ENCODE data around the gene CLNK. TPM values are rescaled to one million over a fixed set of nuclear protein-coding genes. Genes with fewer than 3 reads are reported as not detected.

The CLNK gene
- total and polyA plus RNA-seq, 2 of the 8 experiments (the other 6 are each of a cell fraction or from before 2014, with no cell fraction given): not detected

DNA sequence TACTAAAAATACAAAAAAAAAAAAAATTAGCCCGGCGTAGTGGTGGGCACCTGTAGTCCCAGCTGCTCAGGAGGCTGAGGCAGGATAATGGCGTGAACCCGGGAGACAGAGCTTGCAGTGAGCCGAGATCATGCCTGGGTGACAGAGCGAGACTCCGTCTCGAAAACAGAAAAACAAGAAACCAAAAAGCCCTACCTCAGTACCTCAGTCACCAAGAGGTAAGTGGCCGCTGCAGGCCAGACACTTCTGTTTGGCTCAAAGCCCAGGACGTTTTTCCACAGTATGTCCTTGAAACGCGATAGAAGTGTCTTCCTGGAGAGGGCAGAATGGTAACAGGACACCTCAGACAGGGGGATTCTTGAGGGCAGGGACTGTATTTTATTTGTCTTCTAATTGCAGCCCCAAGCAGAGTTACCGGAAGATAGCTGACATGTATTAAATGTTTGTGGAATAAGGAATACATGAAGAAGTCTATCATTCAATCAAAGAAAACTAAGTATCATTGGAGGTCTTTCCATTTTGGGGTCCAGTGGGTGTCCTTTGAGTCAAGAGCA lies 63.6 kb downstream of the CLNK start:
- no peak overlapping the region for H4K8ac ChIP-seq (ENCODE audit: extremely low read depth, insufficient read depth, low read length)
- no peak overlapping the region for H3K18ac ChIP-seq (ENCODE audit: extremely low read depth, low read length)
- no peak overlapping the region for H2BK15ac ChIP-seq (ENCODE audit: low read length)
- H3K23ac ChIP-seq (ENCODE audit: insufficient read length): no peak overlapping the region
- H3K4me3 ChIP-seq (ENCODE audit: extremely low read depth in 1 of 4, insufficient read depth in 2 of 4, low read depth in 3 of 4, low read length in 4 of 4): no peak overlapping the region
- no peak overlapping the region for H3K27ac ChIP-seq (ENCODE audit: low read depth, low read length)
- no peak overlapping the region for H3K4me2 ChIP-seq (ENCODE audit: insufficient read depth in 1 of 2, low read depth in 2 of 2, low read length in 2 of 2)
- no peak overlapping the region for H4K91ac ChIP-seq (replicated peaks; ENCODE audit: insufficient read length, low read length)
- no peaks in the 10 kb centered on the region for H3K79me1 ChIP-seq (ENCODE audit: low read depth, low read length)
- H3K36me3 ChIP-seq (ENCODE audit: control insufficient read depth in 2 of 4, insufficient read depth in 4 of 4, low read length in 3 of 4): no peaks in the 10 kb centered on the region
- no peak overlapping the region for H3K4ac ChIP-seq (replicated peaks; ENCODE audit: insufficient read length, low read depth, low read length)
- H3K4me1 ChIP-seq (replicated peaks in 1 of 4; ENCODE audit: control insufficient read depth in 3 of 4, insufficient read depth in 4 of 4, low read length in 3 of 4): no peaks in the 10 kb centered on the region
- ChIA-PET POLR2A (ENCODE audit: partially characterized antibody) (interaction anchor here (0.7 kb wide), 1 partner anchor 884 kb away, joined by 5 read pairs; no protein-coding TSS in a partner anchor), CTCF (ENCODE audit: partially characterized antibody) (interaction anchor here (0.6 kb wide), 2 partner anchors 12 to 199 kb away, joined by 3 to 7 read pairs; no protein-coding TSS in a partner anchor)
- no peaks in the 10 kb centered on the region for H3K27me3 ChIP-seq (replicated peaks in 1 of 4; ENCODE audit: control insufficient read depth in 3 of 4, extremely low read depth in 1 of 4, insufficient read depth in 3 of 4, low read length in 3 of 4)
- peak in 1 of 2 experiments; percentile 35; a peak in 2 of 4 replicates for TF ChIP-seq RAD21 (IDR thresholded peaks at IDR 0.05 in 1 of 2, conservative IDR thresholded peaks at IDR 0.05 in 1 of 2; ENCODE audit: low read depth in 2 of 2, low read length in 2 of 2)
- TF ChIP-seq TAF7 (optimal IDR thresholded peaks at IDR 0.05; ENCODE audit: borderline replicate concordance, low read depth, low read length): no peak
- TF ChIP-seq, protein P1, sequence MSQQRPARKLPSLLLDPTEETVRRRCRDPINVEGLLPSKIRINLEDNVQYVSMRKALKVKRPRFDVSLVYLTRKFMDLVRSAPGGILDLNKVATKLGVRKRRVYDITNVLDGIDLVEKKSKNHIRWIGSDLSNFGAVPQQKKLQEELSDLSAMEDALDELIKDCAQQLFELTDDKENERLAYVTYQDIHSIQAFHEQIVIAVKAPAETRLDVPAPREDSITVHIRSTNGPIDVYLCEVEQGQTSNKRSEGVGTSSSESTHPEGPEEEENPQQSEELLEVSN (IDR thresholded peaks at IDR 0.05): no peak
- TF ChIP-seq, protein P2, sequence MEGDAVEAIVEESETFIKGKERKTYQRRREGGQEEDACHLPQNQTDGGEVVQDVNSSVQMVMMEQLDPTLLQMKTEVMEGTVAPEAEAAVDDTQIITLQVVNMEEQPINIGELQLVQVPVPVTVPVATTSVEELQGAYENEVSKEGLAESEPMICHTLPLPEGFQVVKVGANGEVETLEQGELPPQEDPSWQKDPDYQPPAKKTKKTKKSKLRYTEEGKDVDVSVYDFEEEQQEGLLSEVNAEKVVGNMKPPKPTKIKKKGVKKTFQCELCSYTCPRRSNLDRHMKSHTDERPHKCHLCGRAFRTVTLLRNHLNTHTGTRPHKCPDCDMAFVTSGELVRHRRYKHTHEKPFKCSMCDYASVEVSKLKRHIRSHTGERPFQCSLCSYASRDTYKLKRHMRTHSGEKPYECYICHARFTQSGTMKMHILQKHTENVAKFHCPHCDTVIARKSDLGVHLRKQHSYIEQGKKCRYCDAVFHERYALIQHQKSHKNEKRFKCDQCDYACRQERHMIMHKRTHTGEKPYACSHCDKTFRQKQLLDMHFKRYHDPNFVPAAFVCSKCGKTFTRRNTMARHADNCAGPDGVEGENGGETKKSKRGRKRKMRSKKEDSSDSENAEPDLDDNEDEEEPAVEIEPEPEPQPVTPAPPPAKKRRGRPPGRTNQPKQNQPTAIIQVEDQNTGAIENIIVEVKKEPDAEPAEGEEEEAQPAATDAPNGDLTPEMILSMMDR (IDR thresholded peaks at IDR 0.05; ENCODE audit: control extremely low read depth in 1 of 3, insufficient read depth in 1 of 3, low read depth in 1 of 3, low read length in 3 of 3): peak in 1 of 3 experiments; percentile 16; a peak in 1 of 4 replicates
- no peak for TF ChIP-seq BCL11A (IDR thresholded peaks at IDR 0.05; ENCODE audit: low read depth in 2 of 2, low read length in 2 of 2)
- DNase-seq (ENCODE audit: low read depth in 1 of 2, low spot score in 2 of 2) (no peak), FAIRE-seq (peak; percentile 7)
- 87% methylated on average over 13 of the region's 13 CpGs; no CpG with 5 or more reads in 1 of the 2 experiments for WGBS, 2 experiments (ENCODE audit: extremely low coverage in 1 of 2, insufficient coverage in 1 of 2, insufficient read length in 1 of 2, insufficient replicate concordance in 2 of 2, low coverage in 1 of 2, low lambda C conversion rate in 2 of 2, missing lambda C conversion rate in 1 of 2)
- H3K14ac ChIP-seq (ENCODE audit: insufficient read length): no peak overlapping the region
- no peak overlapping the region for H2BK120ac ChIP-seq (replicated peaks; ENCODE audit: low read depth, low read length)
- no peak overlapping the region for H3K9ac ChIP-seq (replicated peaks in 1 of 4; ENCODE audit: extremely low read depth in 1 of 4, low read depth in 3 of 4, low read length in 3 of 4)
- no peak overlapping the region for H2BK12ac ChIP-seq (ENCODE audit: low read depth, low read length)
- H4K20me1 ChIP-seq (replicated peaks in 1 of 2; ENCODE audit: control insufficient read depth in 1 of 2, insufficient read depth in 2 of 2, low read length in 2 of 2): no peaks in the 10 kb centered on the region
- H3K56ac ChIP-seq (replicated peaks; ENCODE audit: insufficient read length, low read depth, low read length): no peak overlapping the region
- no peaks in the 10 kb centered on the region for H3K79me2 ChIP-seq (ENCODE audit: control insufficient read depth in 1 of 2, insufficient read depth in 2 of 2, low read length in 2 of 2)
- H2AFZ ChIP-seq (ENCODE audit: low read length): peak overlapping the region; percentile 51
- H3K23me2 ChIP-seq (ENCODE audit: low read depth, low read length): no peaks in the 10 kb centered on the region
- no peak overlapping the region for H4K5ac ChIP-seq (ENCODE audit: insufficient read length, low read depth, low read length)
- H2AK5ac ChIP-seq (ENCODE audit: low read depth, low read length): no peak overlapping the region
- H2BK5ac ChIP-seq (ENCODE audit: low read depth, low read length): no peak overlapping the region
- no peaks in the 10 kb centered on the region for H3K9me3 ChIP-seq (ENCODE audit: insufficient read depth in 2 of 2, low read depth in 1 of 2, low read length in 1 of 2)
- no peak overlapping the region for H2BK20ac ChIP-seq (ENCODE audit: low read length)
